WI38 (cell line): ENCODE results near the gene TUBGCP6.

Source experiments
- H3K4me3 ChIP-seq: 2 replicates; pipeline ENCODE4 v1.5.1; 2011; ENCODE audit warnings: low read depth, mild to moderate bottlenecking, control low read depth, low read length
- TF ChIP-seq, protein P1 (sequence below): IDR thresholded peaks from 2 replicates; pipeline ENCODE4 v1.5.1; 2012; ENCODE audit warnings: low read depth, mild to moderate bottlenecking, control low read depth, low read length

TUBGCP6 gene

GRCh38 chr22:50179937-50180726 lies 64.7 kb downstream of the TUBGCP6 start:
- TF ChIP-seq, protein P1, sequence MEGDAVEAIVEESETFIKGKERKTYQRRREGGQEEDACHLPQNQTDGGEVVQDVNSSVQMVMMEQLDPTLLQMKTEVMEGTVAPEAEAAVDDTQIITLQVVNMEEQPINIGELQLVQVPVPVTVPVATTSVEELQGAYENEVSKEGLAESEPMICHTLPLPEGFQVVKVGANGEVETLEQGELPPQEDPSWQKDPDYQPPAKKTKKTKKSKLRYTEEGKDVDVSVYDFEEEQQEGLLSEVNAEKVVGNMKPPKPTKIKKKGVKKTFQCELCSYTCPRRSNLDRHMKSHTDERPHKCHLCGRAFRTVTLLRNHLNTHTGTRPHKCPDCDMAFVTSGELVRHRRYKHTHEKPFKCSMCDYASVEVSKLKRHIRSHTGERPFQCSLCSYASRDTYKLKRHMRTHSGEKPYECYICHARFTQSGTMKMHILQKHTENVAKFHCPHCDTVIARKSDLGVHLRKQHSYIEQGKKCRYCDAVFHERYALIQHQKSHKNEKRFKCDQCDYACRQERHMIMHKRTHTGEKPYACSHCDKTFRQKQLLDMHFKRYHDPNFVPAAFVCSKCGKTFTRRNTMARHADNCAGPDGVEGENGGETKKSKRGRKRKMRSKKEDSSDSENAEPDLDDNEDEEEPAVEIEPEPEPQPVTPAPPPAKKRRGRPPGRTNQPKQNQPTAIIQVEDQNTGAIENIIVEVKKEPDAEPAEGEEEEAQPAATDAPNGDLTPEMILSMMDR: no peak
- no peak overlapping the region for H3K4me3 ChIP-seq

DNA sequence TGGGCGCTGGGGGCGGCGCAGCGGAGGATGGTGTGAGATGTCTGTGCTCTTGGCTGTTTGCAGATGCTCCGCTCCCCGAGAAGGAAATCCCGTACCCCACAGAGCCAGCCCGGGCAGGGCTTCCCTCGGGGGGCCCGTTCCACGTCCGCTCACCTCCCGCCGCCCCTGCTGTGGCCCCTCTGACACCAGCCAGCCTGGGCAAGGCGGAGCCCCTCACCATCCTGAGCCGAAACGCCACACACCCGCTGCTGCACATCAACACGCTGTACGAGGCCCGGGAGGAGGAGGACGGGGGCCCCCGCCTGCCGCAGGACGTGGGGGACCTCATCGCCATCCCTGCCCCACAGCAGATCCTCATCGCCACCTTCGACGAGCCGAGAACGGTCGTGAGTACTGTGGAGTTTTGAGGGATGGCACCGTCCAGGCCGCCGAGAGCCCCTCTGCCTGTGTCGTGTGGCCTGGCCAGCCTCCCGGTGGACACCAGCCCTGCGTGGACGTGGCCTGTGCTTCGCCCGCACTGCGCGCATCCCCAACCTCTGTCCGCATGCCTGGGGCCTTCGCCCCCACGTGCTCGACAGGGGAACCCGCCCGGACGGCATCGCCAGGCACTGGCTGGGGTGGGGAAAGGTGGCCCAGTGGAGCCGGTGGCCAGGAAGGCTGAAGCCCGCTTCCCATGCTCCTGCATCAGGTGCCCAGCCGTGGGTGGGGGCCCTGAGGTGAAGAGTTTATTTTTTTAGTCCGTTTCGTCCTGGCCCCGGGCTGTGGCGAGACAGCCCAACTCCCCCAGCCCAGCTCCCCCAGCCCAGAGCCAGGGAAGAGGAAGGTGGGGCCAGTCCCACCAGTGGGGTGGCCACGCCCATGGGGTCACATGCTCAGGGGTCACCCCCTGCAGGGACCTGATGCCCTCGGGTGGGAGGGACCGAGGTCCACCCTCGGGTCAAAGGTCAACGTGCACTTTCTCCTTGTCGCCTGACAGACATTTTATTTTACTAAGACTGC lies 65.7 kb downstream of the TUBGCP6 start:
- H3K4me3 ChIP-seq: no peak overlapping the region
- TF ChIP-seq, protein P1: no peak

DNA sequence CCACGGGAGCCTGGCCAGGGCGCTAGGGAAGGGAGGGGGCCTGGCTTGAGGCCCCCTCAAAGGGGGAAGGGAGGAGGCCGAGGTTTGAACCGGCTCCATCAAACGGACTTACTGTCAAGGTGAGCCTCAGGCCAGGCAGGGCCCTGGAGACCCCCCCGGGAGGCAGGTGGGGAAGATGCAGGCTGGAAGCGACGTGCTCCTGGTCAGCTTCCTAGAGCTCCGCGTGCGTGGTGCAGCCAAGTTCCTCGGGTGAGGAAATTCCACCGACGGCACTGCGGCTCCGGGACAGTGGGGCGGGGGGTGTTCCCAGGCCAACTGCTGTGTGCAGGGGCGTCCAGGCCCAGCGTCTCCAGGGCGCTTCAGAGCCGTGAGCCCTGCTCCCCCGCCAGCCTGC lies 66.4 kb downstream of the TUBGCP6 start:
- H3K4me3 ChIP-seq: no peak overlapping the region
- TF ChIP-seq, protein P1: no peak

DNA sequence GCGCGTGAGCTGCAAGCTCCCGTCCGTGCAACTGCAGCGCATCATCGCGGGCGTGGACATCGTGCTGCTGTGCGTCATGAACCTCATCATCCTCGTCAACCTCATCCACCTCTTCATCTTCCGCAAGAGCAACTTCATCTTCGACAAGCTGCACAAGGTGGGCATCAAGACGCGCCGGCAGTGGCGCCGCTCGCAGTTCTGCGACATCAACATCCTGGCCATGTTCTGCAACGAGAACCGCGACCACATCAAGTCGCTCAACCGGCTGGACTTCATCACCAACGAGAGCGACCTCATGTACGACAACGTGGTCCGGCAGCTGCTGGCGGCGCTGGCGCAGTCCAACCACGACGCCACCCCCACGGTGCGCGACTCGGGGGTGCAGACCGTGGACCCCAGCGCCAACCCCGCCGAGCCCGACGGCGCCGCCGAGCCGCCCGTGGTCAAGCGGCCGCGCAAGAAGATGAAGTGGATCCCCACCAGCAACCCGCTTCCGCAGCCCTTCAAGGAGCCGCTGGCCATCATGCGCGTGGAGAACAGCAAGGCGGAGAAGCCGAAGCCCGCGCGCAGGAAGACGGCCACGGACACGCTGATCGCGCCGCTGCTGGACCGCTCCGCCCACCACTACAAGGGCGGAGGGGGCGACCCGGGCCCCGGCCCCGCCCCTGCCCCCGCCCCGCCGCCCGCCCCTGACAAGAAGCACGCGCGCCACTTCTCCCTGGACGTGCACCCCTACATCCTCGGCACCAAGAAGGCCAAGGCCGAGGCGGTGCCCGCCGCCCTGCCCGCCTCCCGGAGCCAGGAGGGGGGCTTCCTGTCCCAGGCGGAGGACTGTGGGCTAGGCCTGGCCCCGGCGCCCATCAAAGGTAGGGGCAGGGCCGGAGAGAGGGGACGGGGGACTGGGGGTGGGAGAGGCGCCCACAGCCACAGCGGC lies 67.0 kb downstream of the TUBGCP6 start:
- no peak overlapping the region for H3K4me3 ChIP-seq
- TF ChIP-seq, protein P1: no peak

DNA sequence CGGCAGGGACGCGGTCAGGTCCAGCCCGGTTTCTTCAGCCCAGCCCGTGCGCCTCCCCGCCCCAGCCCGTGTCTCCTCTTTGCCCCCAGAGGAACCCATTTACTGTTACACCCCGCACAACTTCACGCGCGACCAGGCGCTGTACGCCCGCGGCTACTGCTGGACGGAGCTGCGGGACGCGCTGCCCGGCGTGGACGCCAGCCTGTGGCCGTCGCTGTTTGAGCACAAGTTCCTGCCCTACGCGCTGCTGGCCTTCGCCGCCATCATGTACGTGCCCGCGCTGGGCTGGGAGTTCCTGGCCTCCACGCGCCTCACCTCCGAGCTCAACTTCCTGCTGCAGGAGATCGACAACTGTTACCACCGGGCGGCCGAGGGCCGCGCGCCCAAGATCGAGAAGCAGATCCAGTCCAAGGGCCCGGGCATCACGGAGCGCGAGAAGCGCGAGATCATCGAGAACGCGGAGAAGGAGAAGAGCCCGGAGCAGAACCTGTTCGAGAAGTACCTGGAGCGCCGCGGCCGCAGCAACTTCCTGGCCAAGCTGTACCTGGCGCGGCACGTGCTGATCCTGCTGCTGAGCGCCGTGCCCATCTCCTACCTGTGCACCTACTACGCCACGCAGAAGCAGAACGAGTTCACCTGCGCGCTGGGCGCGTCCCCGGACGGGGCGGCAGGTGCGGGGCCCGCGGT lies 67.8 kb downstream of the TUBGCP6 start:
- H3K4me3 ChIP-seq: no peak overlapping the region
- TF ChIP-seq, protein P1: no peak
